Hepatocyte (in vitro differentiated cells): ENCODE results near the gene GCDH.

Experiments used
- CTCF ChIP-seq: fragments of 200-600 bp; sonication (generic); IDR thresholded peaks from 2 replicates; pipeline ENCODE4 v1.5.1; 2016; ENCODE audit warnings: antibody characterized with exemption, mild to moderate bottlenecking; ENCODE audit not compliant: poor library complexity
- EZH2 ChIP-seq: fragments of 200-600 bp; sonication (generic); IDR thresholded peaks from 2 replicates; pipeline ENCODE4 v1.6.1; 2016; ENCODE audit warnings: antibody characterized with exemption, mild to moderate bottlenecking, borderline replicate concordance

- TF ChIP-seq CTCF (no peak), EZH2 (no peak)
Observed at GRCh38 chr19:12921047-12921446, 30.1 kb downstream of the GCDH start.
